Endothelial cell of umbilical vein (primary cell): ENCODE results near the gene MAPK8. TPM values are rescaled to one million over a fixed set of nuclear protein-coding genes. Genes with fewer than 3 reads are reported as not detected.

ENCODE experiments used
- BruUV-seq: library from RNA; stranded (reverse); fragments of 400-500 nt; replicated peaks from 2 replicates; lab custom pipeline; 2021; lab: Mats Ljungman, UMichigan
- CTCF ChIA-PET: fragments of 300-600, 350-600 bp; sonication (Branson Sonifier 250); formaldehyde crosslinking; loops from one replicate; lab custom pipeline; 2021; ENCODE audit warnings: antibody characterized with exemption, inconsistent platforms; lab: Charles Lee
- POLR2A ChIA-PET: fragments of 300-600, 350-600 bp; sonication (Branson Sonifier 250); formaldehyde crosslinking; loops from one replicate; lab custom pipeline; 2021; ENCODE audit warnings: antibody characterized with exemption, inconsistent platforms; lab: Charles Lee
- DNase-seq: peaks from one replicate; pipeline ENCODE4 v3.0.0-alpha.2; 2011; ENCODE audit warnings: low read depth, low spot score
- FAIRE-seq: peaks from 2 replicates; lab custom pipeline; 2011; peaks lifted over from hg19 to GRCh38; lab: Jason Lieb, UNC
- H2AFZ ChIP-seq: 2 replicates; pipeline ENCODE4 v1.6.0; 2012; ENCODE audit warnings: low read depth, low read length, control low read depth, inconsistent platforms
- H3K27ac ChIP-seq: 2 replicates; pipeline ENCODE4 v1.5.1; 2011; ENCODE audit warnings: low read depth, mild to moderate bottlenecking, control low read depth, low read length, moderate library complexity; ENCODE audit not compliant: insufficient read depth
- H3K27me3 ChIP-seq, 2 experiments: 2 replicates each; pipeline versions ENCODE4 v1.6.0 to v1.6.1; 2011; ENCODE audit warnings: low read length in 2 of 2, mixed read lengths in 1 of 2; ENCODE audit not compliant: control insufficient read depth in 2 of 2, insufficient read depth in 2 of 2
- H3K36me3 ChIP-seq, 2 experiments: 2 replicates in 1 of 2; 3 replicates in 1 of 2; pipeline ENCODE4 v1.5.1; 2011; ENCODE audit warnings: low read length in 2 of 2, mild to moderate bottlenecking in 1 of 2, moderate library complexity in 1 of 2; ENCODE audit not compliant: control insufficient read depth in 2 of 2, insufficient read depth in 2 of 2; ENCODE audit errors: extremely low read depth in 1 of 2
- H3K4me1 ChIP-seq: 3 replicates; pipeline ENCODE4 v1.5.1; 2011; ENCODE audit warnings: mild to moderate bottlenecking, low read length; ENCODE audit not compliant: control insufficient read depth, insufficient read depth; ENCODE audit errors: extremely low read depth
- H3K4me2 ChIP-seq: 2 replicates; pipeline ENCODE4 v1.6.1; 2011; ENCODE audit warnings: low read length, control low read depth, mixed read lengths; ENCODE audit not compliant: insufficient read depth
- H3K4me3 ChIP-seq, 3 experiments: fragments of 200-600 bp in 1 of 3; sonication (generic), shearing (Covaris generic) in 1 of 3; replicated peaks in 1 of 3; 2 replicates each; pipeline ENCODE4 v1.5.1; 2011 to 2016; ENCODE audit warnings: control low read depth in 3 of 3, low read length in 3 of 3, mild to moderate bottlenecking in 2 of 3, inconsistent platforms in 1 of 3, low read depth in 1 of 3, moderate library complexity in 1 of 3; ENCODE audit not compliant: insufficient read depth in 1 of 3
- H3K79me2 ChIP-seq: 2 replicates; pipeline ENCODE4 v1.6.0; 2012; ENCODE audit warnings: low read length, inconsistent platforms; ENCODE audit not compliant: control insufficient read depth, insufficient read depth
- H3K9ac ChIP-seq: replicated peaks from 2 replicates; pipeline ENCODE3; 2011; ENCODE audit warnings: low read length, control low read depth; ENCODE audit not compliant: insufficient read depth; ENCODE audit errors: extremely low read depth
- H3K9me1 ChIP-seq: replicated peaks from 3 replicates; pipeline ENCODE4 v1.6.0; 2011; ENCODE audit warnings: mild to moderate bottlenecking, low read length; ENCODE audit not compliant: control insufficient read depth, insufficient read depth; ENCODE audit errors: extremely low read depth
- H3K9me3 ChIP-seq: replicated peaks from 2 replicates; pipeline ENCODE4 v1.5.1; 2012; ENCODE audit warnings: low read length, inconsistent platforms; ENCODE audit not compliant: control insufficient read depth, insufficient read depth
- H4K20me1 ChIP-seq: replicated peaks from 2 replicates; pipeline ENCODE3; 2011; ENCODE audit warnings: mild to moderate bottlenecking, low read length; ENCODE audit not compliant: control insufficient read depth, insufficient read depth; ENCODE audit errors: extremely low read depth
- CTCF ChIP-seq, 2 donors: IDR thresholded peaks; 1 replicate in 1 of 2; 2 replicates in 1 of 2; pipeline ENCODE4 v1.5.1; 2011; ENCODE audit warnings: low read length in 2 of 2, mild to moderate bottlenecking in 2 of 2, moderate library complexity in 2 of 2, control low read depth in 1 of 2, inconsistent platforms in 1 of 2, low read depth in 1 of 2; ENCODE audit not compliant: insufficient read depth in 1 of 2; ENCODE audit errors: extremely low read depth in 1 of 2
- EZH2 ChIP-seq: IDR thresholded peaks from 2 replicates; pipeline ENCODE4 v1.6.1; 2012; ENCODE audit warnings: borderline replicate concordance, low read depth, mild to moderate bottlenecking, moderate library complexity, low read length, inconsistent platforms; ENCODE audit not compliant: severe bottlenecking
- FOS ChIP-seq: IDR thresholded peaks from 2 replicates; pipeline ENCODE4 v1.6.1; 2011; ENCODE audit warnings: mild to moderate bottlenecking, low read length, moderate library complexity, borderline replicate concordance; ENCODE audit not compliant: insufficient read depth
- GATA2 ChIP-seq: IDR thresholded peaks from 2 replicates; pipeline ENCODE4 v1.7.0; 2011; ENCODE audit warnings: low read depth, mild to moderate bottlenecking, moderate library complexity, mixed read lengths, low read length; ENCODE audit not compliant: insufficient read length, insufficient read depth
- JUN ChIP-seq: IDR thresholded peaks from 2 replicates; pipeline ENCODE4 v1.6.1; 2011; ENCODE audit warnings: borderline replicate concordance, low read depth; ENCODE audit not compliant: insufficient read length, insufficient read depth
- MAX ChIP-seq: IDR thresholded peaks from 2 replicates; pipeline ENCODE4 v1.6.1; 2011; ENCODE audit not compliant: insufficient read depth, insufficient read length
- MYC ChIP-seq: IDR thresholded peaks from one replicate; pipeline ENCODE4 v1.6.1; 2011; ENCODE audit warnings: mild to moderate bottlenecking, low read depth, low read length
- POLR2A ChIP-seq: IDR thresholded peaks from 2 replicates; pipeline ENCODE4 v1.6.1; 2012; ENCODE audit warnings: low read depth, mild to moderate bottlenecking, control low read depth, low read length
- POLR2AphosphoS5 ChIP-seq: IDR thresholded peaks from 2 replicates; pipeline ENCODE4 v1.6.1; 2012; ENCODE audit warnings: low read depth, mild to moderate bottlenecking, control low read depth, low read length, moderate library complexity; ENCODE audit not compliant: insufficient read depth
- dilution Hi-C: fragments of 300-500 bp; cut with MboI; formaldehyde crosslinking; loops from one replicate; pipeline ENCODE4 v1.15.0; 2019; ENCODE audit warnings: low sequenced_read_pairs; ENCODE audit not compliant: extremely low pct_ligation_motif_present
- intact Hi-C: fragments of 100-400 bp; cut with micrococcal nuclease; formaldehyde crosslinking; loops from one replicate; pipeline ENCODE4 v1.10.0; 2022
- polyA plus RNA-seq, 4 experiments: library from polyadenylated mRNA; depleted of rRNA in 3 of 4; stranded (reverse) in 3 of 4; unstranded in 1 of 4; fragments of >200 nt; gene quantifications; 2 replicates each; pipeline versions ENCODE4 v1.2.1 to v1.2.3, GENCODE V29; 2011 to 2012; ENCODE audit warnings: missing spikeins in 1 of 4
- total RNA-seq: library from RNA; stranded (reverse); gene quantifications from 2 replicates; pipeline ENCODE4 v1.2.3, GENCODE V29; 2021

The MAPK8 gene
- total and polyA plus RNA-seq, 2 donors (not counting 3 experiments of a cell fraction or from before 2014, with no cell fraction given) = 25.3 to 56.2 TPM

- Histone ChIP-seq H4K20me1 (no peaks in the 10 kb centered on the region), H3K27me3 (no peaks in the 10 kb centered on the region), H3K9ac (no peak overlapping the region), H3K9me3 (no peaks in the 10 kb centered on the region), H3K4me3 (no peak overlapping the region), H2AFZ (no peak overlapping the region), H3K4me1 (peaks cover 20% of the 10 kb centered on the region), H3K4me2 (no peak overlapping the region), H3K9me1 (no peaks in the 10 kb centered on the region), H3K36me3 (no peaks in the 10 kb centered on the region), H3K79me2 (peaks cover 32% of the 10 kb centered on the region), H3K27ac (no peak overlapping the region)
- dilution Hi-C loops = no loop called here
- intact Hi-C loops = loop anchor here (10.0 kb wide), 2 partner anchors 575 to 1165 kb away; partner anchors contain the start of gene ERCC6
- no TSS peak for BruUV-seq
- DNase-seq = no peak
- FAIRE-seq = no peak
- no peak for TF ChIP-seq CTCF (IDR thresholded peaks at IDR 0.05; ENCODE audit: extremely low read depth in 1 of 2, insufficient read depth in 1 of 2, low read depth in 1 of 2, low read length in 2 of 2)
- no peak for TF ChIP-seq MYC
- no peak for TF ChIP-seq POLR2AphosphoS5
- TF ChIP-seq FOS = no peak
- no peak for TF ChIP-seq GATA2
- no peak for TF ChIP-seq JUN
- TF ChIP-seq MAX = no peak
- TF ChIP-seq EZH2 = no peak
- TF ChIP-seq POLR2A = no peak
- ChIA-PET POLR2A (no interaction called here), CTCF (interaction anchor here (1.1 to 2.0 kb wide), 2 partner anchors 13 to 286 kb away, joined by 5 to 10 read pairs; no protein-coding TSS in a partner anchor)
Measured at GRCh38 chr10:48369501-48369900, 63.0 kb downstream of the MAPK8 start.
